GM21447 (cell line): ENCODE data around the gene NLGN1.

Source experiments
- ATAC-seq: cut with Tn5 transposase; IDR thresholded peaks from one replicate; pipeline ENCODE4 v1.9.1; 2021; ENCODE audit not compliant: unreplicated experiment

The NLGN1 gene

DNA sequence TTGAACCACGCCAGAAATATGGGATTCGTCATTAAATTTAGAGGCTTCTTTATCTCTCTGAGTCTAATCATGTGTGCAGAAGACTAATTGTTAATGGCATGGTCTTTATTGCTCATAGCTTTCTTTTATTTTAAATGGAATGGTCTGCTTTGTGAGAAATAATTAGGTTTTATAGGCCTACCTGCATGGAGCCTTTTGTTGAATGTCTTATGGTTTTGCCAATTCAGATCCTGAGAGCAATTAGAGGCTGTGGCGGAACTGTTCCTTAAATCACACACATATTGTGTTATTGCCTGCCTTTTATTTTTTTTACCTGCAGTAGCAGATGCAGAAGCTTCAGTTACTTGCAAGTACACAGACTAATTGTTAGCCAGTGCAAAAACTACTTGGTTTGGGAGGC is 306.2 kb downstream of the NLGN1 start:
- no peak for ATAC-seq

DNA sequence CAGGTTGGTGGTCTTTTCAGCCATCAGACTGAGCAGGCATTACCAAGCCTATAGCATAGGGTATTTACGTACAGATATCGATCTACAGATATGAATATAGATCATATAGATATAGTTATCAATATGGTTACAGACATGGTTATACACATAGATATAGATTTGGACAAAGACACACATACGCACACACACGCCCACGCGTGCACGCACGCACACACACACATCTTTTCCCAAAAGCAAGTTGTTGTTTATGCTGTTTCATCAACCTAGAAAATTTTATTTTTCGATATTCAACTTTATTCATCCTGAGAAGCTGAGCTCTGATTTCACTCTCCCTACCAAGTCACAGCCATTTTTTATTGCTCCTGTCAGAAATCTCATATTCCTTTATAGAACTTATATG is 309.1 kb downstream of the NLGN1 start:
- no peak for ATAC-seq

DNA sequence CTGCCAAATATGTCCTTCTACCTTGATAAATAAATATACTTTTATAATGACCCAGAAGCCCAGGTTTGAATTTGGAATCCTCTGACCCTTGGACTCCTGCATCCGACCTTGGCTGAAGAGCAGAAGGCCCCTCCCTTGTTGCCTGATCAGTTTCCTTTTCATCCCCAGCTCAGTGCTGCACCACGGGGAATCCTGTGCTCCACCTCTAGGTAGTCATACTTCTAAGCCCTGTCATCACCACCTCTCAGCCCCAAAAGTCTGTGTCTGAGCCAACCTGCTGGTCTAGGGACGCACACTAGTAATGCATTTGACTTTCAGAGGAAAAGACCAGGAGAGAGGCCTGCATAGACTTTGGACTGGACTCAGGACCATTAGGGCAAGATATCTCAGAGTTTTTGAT is 310.6 kb downstream of the NLGN1 start:
- ATAC-seq: no peak

GRCh38 chr3:173709026-173709425 is 311.5 kb downstream of the NLGN1 start:
- ATAC-seq: no peak

DNA sequence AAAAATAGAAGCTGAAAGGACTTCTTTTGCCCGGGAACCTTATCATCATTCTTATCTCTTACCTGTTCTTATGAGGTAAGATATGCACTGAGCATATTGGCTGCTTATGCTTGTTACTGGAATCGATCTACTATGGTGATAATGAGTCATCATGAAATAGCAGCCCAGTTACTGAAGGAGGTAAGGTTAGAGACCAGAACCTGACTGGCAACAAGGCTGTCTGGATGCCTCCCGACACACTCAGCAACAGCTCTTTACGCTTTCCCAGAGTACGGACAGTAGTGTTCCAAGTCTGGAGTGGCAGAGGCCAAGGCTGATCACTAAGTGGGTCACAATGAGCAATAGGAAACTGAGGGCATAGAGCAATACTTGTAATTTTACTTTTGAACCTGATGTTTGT is 314.1 kb downstream of the NLGN1 start:
- ATAC-seq: no peak

DNA sequence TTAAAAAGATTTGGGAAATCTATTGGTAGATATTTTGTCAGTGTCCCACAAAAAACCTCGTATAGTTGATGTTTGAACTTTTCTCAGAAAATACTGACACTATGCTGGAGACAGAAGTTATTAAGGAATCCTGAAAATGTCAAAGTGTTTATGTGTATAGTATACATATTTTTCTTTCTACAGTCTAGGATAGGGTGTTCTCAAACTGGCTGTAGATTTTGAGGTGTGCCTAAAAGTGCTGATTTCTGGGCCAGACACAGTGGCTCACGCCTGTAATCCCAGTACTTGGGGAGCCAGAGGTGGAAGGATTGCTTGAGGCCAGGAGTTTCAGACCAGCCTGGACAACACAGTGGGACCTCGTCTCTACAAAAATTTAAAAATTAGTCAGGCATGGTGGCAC is 322.0 kb downstream of the NLGN1 start:
- ATAC-seq: no peak

- ATAC-seq: no peak
These were observed 328.0 kb downstream of the NLGN1 start for GRCh38 chr3:173725507-173725906.

GRCh38 chr3:173730391-173730790 is 332.8 kb downstream of the NLGN1 start:
- no peak for ATAC-seq

GRCh38 chr3:173732237-173732636 is 334.7 kb downstream of the NLGN1 start:
- ATAC-seq: no peak

- ATAC-seq: no peak
These were observed 335.6 kb downstream of the NLGN1 start for GRCh38 chr3:173733029-173733652.

GRCh38 chr3:173734473-173734872 is 336.9 kb downstream of the NLGN1 start:
- ATAC-seq: no peak

DNA sequence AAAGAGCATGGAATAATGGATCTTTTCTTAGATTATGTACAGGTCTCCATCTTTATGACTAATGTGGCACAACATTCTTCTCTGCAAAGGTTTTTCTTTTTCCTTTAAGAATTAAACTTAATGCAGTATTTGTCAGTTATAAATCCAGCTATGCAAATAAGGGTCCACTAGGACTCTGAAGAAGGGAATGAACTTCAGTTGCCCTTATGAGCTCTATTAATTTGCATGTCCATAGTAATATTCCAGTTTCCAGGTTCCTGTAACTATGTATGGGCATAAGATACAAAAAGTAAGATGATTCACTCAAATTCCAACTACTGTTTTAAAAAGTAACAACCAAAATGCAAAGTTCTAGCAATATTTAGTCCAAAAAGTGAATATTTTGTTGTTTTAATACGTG is 337.4 kb downstream of the NLGN1 start:
- no peak for ATAC-seq

- ATAC-seq: no peak
These were observed 338.3 kb downstream of the NLGN1 start for GRCh38 chr3:173735841-173736240.

GRCh38 chr3:173737167-173737808 is 339.7 kb downstream of the NLGN1 start:
- ATAC-seq: no peak

DNA sequence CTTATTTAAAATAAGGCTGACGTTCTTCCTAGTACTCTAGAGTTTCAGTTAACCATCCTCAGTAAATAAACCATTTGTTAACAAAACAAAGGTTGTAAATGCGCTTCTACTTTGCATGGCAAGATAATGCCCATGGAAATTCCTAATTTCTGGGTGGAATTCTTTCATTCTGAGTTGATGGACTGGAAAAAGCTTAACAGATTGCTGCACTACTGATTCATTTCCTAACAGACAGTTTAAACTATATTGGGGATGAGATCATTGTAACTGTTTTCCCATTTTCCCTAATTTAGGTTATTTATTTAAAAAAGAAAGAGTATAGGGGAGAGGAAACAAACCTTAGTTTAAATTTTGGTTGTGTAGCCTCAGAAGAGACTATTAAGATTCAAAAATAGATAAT is 342.2 kb downstream of the NLGN1 start:
- ATAC-seq: no peak

DNA sequence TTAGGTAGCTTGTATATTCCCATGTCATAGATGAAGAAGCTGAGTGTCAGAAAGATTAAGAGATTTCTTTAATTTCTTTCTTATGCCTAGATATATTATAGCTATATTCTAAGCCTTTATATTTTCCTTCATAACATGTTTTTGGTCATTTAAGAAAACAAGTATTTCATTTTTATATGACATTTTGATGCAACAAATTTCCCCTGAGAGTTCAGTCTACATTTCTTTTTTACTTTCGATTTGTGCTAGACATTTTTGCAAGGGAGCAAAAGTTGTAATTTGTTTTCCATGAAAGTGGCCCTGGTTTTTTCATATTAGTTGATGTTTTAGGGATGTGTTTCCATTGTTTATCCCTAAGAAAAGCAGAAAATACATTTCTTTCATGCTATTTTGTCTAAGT is 344.9 kb downstream of the NLGN1 start:
- no peak for ATAC-seq

DNA sequence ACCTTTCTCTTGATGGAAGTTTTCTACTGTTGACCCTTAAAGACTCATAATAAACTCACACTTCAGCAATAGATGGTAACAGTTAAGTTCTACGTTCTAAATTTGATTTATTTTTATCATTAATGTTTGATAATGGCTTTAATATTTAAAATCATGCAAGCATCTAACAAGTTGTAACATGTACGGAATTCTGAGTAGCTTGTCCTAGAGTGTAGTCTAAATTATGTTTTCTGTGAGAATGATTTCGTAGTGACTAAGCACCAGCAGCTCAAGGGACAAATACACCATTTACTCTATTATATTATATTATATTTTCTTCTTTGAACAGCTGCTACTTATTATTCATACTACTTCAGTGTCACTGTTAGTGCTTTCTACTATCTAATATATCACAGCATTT is 345.6 kb downstream of the NLGN1 start:
- ATAC-seq: no peak

DNA sequence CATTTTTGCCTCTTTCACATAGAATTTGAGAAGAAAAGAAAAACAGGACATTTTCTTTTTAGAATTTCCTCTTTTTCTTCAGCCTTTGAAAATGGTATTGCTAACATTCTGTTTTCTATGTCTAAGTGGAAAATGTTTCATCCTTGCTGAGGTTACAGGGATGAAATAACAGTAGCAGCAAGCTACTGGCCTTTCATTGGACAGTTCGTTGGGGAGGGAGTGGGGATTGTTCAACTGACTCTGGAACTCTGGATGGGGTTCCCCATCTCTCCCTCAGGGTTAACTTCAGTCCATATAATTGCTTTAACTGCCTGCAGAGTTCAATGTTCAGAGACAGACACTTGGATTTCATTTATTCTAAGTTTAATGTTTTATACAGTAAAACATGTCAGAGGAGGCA is 346.0 kb downstream of the NLGN1 start:
- no peak for ATAC-seq

- ATAC-seq: no peak
These were observed 346.9 kb downstream of the NLGN1 start for GRCh38 chr3:173744479-173744878.

GRCh38 chr3:173744895-173745294 is 347.4 kb downstream of the NLGN1 start:
- ATAC-seq: no peak

DNA sequence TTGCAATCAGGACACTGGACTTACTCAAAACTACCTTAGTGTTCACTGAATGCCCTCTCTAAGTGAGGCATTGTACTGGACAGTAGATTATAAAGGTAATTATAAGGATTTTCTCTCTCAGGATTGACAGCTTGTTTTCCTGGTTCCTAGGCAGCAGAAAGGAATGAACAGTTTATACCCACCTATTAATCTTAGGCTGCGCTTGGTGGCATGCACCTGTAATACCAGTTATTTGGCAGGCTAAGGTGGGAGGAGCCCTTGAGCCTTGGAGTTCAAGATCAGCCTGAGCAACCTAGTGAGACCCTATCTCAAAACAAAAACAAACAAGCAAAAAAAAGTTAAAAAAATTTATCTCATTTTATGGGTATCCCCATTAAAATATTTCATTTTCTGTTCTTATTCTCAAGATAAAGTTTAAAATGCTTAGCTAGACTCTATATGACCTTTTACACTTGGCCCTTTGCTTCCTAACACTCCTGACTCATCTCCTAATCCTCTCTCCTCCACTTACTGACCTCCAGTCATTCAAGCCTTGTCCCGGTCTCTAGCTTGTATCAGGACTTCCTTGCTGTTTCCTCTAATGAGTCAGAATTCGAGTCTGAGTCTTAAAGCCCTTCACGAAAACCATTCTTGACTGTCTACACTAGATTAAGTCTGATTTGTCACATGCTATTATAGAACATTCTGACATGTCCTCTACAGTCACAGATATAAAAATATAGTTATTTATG is 348.6 kb downstream of the NLGN1 start:
- no peak for ATAC-seq

DNA sequence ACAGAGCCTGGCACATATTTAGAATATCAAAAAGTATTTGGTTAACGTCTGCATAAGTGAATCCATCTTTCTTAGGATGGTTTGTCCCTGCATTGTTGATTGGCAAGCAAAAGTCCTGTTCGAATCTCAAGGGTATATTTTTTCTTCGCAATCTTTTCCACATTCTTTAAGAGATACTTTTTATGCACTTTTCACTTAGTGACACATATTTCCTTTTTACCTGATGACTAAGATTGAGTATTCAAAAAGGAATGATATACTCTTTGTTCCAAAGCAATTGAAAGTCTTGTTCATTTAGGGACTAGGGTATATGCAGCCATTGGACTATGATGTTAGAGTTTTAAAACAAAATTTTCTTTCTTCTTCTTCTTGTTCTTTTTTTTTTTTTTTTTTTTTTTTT is 349.9 kb downstream of the NLGN1 start:
- no peak for ATAC-seq
